ENCODE results near the gene NUDT15.

GRCh38 chr13:48094404-48094780, 56.9 kb downstream of the NUDT15 start:
- no peak for TF ChIP-seq EZH2phosphoT487 (IDR thresholded peaks at IDR 0.05; ENCODE audit: borderline replicate concordance)
- no peak for TF ChIP-seq CTCF (conservative IDR thresholded peaks at IDR 0.05; ENCODE audit: low read length)

Data from Loucy (cell line).